HG03342 (cell line): Measurements from ENCODE around the gene ZBTB24.
"Not testable (repeated sequence)": the region's sequence is repeated elsewhere in the genome, so short reads cannot be mapped to it uniquely, and the experiment has no call there.

Experiments used
- ATAC-seq: cut with Tn5 transposase; IDR thresholded peaks from one replicate; pipeline ENCODE4 v1.9.1; 2021; ENCODE audit warnings: mild to moderate bottlenecking, moderate library complexity; ENCODE audit not compliant: unreplicated experiment

ZBTB24 gene

DNA sequence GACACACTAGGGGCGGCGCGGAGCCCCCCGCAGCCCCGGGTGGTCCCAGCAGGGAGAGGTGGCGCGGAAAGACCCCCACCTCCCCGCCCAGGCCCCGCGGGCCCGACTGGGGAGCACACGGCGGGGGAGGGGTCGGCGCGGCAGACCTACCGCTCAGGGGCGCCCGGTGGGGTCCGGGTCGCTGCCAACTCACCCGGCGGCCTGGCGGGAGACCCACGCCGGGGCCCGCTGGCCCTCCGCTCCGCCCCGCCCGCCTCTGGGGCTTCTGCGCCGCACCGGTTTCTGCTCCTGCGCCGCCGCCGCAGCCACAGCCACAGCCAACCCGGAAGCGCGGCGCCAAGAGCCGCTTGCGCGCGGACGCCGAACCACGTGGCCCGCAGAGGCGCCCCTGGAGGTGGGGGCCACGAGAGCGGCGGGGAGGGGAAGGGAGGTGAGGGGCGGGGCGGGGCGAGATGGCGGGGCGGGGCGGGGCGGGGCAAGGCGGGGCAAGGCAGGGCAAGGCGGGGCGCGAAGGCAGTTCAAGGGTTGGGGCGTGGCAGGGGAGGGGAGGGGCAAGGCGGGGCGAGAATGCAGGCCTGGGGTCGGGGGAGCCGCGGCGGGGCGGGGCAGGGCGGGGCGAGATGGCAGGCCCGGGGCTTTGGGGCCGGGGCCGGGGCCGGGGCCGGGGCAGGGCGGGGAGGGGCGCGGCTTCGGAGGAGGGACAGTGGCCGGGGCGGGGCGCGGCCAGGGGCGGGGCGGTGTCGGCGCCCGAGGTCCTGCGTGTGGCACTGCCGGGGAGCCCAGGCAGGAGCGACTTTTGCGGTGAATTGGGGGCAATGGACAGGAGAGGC, at the start of gene ZBTB24:
Gene ZBTB24, minus strand, starts transcription at position 315 of the 830 bp plus-strand sequence. CDS start 1,193 bp downstream, outside the sequence.
- peak; percentile 84 for ATAC-seq

DNA sequence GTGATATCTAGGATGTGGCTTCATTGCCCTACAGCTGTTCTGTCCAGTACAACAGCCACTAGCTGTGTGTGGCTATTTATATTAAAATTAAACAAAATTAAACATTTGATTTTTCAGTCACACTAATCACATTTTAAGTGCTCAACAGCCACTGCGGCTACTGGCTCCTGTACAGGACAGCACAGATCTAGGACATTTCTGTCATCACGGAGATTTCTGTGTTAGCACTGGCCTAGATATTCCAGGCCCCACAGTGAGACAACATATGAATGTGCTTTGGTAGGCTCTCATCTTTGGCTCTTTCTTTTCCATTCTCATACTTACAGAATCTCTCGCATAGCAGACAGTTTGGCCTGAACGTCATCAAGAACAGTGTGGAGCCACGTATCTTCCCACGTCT, 48.4 kb upstream of the ZBTB24 start:
- ATAC-seq, result no peak

GRCh38 chr6:109527989-109528388, 45.0 kb upstream of the ZBTB24 start:
- ATAC-seq, result no peak

DNA sequence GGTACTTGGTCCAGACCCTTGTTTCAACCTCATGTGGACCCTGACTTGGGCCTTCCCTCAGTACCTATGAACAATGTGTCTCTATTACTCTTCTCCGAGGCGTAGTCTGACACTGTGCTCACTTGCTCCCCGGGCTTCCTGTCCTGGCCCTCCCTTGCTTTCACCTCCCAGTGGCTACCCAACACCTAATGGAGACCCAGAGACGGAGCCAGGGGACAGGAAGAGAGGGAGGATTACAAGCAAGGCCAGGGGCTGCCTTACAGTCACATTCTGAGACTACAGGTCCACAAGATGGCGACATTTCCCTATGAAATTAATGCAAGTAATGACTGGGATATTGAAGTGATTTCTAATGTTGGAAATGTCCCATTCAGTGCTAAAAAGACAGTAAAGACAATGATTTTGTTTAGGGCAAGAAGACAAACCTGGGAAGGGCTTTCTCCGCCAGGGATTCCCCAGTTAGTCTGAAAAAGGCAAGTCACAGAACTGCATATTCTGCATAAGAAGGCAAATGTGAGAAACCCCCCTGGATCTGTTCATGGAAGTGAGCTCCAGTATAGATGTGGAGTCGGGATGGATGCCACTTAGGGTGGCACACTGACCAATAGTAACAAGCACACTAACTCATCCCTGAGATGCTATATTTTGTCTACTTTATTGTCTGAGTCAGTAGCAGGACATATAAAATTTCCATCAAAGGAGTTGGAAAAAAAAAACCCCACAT, 44.0 kb upstream of the ZBTB24 start:
- no peak for ATAC-seq

- no peak for ATAC-seq
Measured at GRCh38 chr6:109524129-109524528, 41.1 kb upstream of the ZBTB24 start.

DNA sequence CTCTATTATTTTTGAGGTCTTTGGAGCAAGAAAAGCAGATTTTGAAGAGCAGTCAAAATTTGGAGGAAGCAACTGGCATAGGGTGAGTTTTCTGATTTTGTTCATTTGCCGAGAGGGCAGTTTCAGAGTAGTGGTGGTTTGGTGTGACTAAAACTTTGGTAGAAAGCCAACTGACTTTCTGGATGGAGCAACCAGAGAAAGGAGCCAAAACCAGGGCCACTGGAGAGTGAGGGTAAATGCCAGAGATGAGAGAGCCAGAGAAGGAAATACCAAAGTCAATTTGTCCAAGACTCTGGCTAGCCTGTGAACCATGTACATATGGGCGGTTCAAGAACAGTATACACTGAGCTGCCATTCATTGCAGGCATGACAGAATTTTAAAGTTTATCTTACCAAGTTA, 40.5 kb upstream of the ZBTB24 start:
- no peak for ATAC-seq

GRCh38 chr6:109521080-109521479, 38.1 kb upstream of the ZBTB24 start:
- no peak for ATAC-seq

GRCh38 chr6:109519647-109520046, 36.6 kb upstream of the ZBTB24 start:
- not testable (repeated sequence) for ATAC-seq

DNA sequence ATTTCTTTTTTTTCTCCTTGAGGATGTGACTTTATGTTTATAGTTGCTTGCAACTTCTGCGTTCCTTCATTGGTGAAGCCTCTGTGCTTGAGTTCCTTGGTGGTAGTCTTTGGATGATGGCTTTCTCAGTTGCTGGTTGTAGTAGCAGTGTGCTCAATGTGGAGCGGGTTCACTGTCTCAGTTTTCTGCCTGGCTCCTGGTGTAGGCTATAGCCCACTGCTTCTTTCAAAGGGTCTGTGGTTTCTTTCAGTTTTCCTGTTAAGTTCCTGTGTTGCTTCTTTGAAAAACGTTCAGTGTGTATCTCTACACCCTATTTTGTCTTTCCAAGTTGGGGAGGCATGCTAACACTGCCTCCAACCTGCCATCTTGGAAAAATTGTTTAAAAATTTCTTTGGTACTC, 33.9 kb upstream of the ZBTB24 start:
- no peak for ATAC-seq

DNA sequence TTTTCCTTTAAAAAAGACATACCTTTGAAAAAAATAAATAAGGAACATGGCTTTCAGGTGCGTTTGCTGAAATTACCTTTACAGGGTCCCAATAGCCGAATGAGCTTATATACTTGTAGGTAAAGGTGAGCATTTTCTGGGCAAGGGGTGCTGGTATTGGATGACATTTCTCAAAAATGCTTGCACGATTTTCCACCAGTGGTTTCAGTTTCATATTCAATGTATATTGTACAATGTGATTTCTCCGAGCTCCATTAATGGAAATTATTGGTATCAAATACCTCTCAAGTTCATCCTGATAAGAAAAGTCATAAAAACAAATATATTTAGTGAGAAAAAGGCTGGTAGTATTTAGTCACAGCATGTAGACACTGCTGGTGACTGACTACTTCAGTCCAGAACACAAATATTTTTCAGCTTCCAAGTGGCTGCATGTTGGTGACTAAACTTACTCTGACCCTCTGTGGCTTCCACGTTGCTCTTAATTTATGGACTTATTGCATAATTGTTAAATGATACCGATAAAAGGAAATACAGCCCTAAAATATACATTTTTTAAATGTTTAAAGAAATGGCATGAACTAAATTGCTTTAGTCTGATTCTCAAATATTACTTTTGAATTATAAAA, 32.9 kb upstream of the ZBTB24 start:
- ATAC-seq, result no peak

DNA sequence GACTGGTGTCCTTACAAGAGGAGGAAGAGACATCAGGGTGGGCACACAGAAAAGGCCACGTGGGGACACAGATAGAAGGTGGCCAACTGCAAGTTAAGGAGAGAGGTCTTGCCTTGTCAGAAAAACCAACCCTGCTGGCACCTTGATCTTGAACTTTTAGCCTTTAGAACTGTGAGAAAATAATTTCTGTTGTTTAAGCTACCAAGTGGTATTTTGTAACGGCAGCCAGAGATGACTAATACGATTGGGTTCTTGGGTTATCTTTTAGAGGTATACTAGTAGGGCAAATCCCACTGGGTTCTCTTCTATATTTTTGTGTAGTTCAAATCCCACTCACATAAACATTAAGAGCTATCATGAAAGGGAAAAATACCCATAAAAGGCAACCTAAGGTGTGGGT, 31.9 kb upstream of the ZBTB24 start:
- no peak for ATAC-seq

DNA sequence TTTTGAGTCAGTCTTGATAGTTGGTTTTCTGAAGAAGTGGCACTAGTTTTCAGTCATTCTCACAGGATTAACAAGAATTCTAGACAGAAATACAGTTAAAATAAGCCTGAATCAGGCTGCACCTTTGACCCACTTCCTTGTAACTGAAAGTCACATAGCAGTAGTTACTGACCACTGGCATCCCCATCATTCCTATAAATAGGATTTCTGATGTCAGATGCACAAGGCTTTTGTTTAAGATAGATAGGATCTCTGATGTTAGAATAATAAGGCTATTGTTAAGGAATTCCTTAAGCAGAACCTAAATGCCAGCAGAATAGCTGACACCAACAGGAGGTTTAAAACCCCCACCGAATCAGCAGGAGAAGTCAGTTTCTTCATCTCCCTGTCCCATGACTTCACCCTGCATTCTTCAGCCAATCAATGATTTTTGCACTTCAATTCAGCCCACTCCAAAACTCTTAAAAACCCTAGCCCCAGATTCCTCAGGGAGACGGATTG, 30.6 kb upstream of the ZBTB24 start:
- no peak for ATAC-seq

DNA sequence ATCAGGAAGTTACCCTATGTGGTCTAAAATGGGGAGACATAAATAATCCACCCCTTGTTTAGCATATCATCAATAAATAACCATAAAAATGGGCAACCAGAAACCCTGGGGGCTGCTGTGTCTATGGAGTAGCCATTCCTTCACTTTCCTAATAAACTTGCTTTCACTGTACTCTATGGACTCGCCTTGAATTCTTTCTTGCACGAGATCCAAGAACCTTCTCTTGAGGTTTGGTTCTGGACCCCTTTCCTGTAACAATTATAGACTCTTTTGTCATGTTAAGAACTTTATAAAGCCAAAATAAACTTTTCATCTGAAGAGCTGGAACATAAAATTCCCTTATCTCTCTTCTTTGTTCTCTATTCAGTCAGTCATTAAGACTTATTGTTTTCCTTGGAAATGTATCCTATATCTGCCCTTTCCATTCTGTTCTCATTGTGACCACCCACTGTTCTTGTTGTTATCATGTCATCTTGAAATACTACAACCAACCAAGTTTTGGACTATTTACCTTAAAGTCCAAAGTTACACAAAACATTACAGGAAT, 29.3 kb upstream of the ZBTB24 start:
- ATAC-seq, result no peak

DNA sequence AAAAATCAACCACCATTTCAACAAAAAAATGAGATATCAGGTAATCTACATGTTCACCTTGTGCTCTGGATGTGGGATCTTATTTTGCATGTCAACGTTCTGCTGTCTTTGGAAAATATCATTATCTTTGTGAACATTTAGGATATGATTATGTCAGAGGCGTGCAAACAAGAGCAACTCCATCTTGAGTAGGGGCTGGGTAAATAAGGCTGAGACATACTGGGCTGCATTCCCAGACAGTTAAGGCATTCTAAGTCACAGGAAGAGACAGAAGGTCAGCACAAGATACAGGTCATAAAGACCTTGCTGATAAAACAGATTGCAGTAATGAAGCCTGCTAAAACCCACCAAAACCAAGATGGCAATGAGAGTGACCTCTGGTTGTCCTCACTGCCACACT, 28.8 kb upstream of the ZBTB24 start:
- no peak for ATAC-seq

- no peak for ATAC-seq
Measured at GRCh38 chr6:109510358-109510757, 27.3 kb upstream of the ZBTB24 start.

- no peak for ATAC-seq
Measured at GRCh38 chr6:109508166-109508860, 25.3 kb upstream of the ZBTB24 start.

GRCh38 chr6:109507490-109508072, 24.6 kb upstream of the ZBTB24 start:
- ATAC-seq, result no peak

DNA sequence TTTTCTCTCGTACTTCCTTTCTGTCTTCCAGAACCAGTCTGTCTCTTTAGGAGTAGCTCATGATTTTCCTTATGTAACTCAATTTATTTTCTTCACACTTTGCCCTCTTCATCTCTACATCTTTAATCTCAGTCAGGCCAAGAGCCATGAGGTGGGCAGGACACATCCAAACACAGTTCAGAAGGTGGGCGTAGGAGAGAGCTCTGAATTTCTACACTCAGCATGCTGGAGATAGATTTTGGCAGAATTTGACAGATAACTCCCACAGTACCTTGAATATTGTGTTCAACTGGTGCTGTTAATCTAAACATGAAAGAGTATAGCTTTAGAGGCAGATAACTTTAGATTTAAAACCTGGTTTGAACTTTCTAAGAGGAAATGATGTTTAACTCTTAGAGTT, 23.8 kb upstream of the ZBTB24 start:
- no peak for ATAC-seq

DNA sequence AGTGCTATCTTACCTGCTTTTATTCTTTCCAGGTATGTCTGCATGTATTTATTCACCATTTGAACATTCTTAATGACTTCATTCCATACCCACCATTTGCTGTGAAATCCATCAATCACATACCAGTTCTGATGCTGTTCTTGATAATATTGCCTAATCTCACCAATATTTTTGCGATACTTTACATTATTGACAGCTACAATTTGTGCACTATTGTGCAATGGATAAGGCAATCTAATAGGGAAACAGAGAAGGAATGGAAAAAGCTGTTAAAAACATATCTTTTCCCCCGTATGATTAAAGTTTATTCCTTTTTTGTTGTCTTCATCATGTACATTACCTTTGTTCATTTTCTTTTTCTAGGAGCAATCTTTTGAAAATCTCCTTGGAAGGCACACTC, 23.3 kb upstream of the ZBTB24 start:
- no peak for ATAC-seq
